Ascending aorta (tissue), 2 donors: Measurements from ENCODE around the gene BCAS1. TPM values are rescaled to one million over a fixed set of nuclear protein-coding genes. Genes with fewer than 3 reads are reported as not detected.

Experiments used
- DNase-seq, 2 donors: peaks; one replicate each; pipeline ENCODE4 v3.0.0-alpha.2; 2019; ENCODE audit warnings: low spot score in 2 of 2
- H3K27ac ChIP-seq, 2 donors: fragments of 200-600 bp; sonication (generic); one replicate each; pipeline ENCODE4 v1.5.1; 2016 to 2017; ENCODE audit warnings: mild to moderate bottlenecking in 1 of 2
- H3K27me3 ChIP-seq: fragments of 200-600 bp; sonication (generic); one replicate; pipeline ENCODE4 v1.5.1; 2017
- H3K36me3 ChIP-seq, 2 donors: fragments of 200-600 bp; sonication (generic); one replicate each; pipeline ENCODE4 v1.5.1; 2016
- H3K4me1 ChIP-seq, 2 donors: fragments of 200-600 bp; sonication (generic); one replicate each; pipeline ENCODE4 v1.5.1; 2016 to 2017; ENCODE audit warnings: mild to moderate bottlenecking in 1 of 2
- H3K4me3 ChIP-seq, 2 donors: fragments of 200-600 bp; sonication (generic); one replicate each; pipeline ENCODE4 v1.5.1; 2016 to 2017; ENCODE audit warnings: mild to moderate bottlenecking in 1 of 2
- H3K9me3 ChIP-seq, 2 donors: fragments of 200-600 bp; sonication (generic); one replicate each; pipeline ENCODE4 v1.5.1; 2016
- CTCF ChIP-seq, 3 experiments: fragments of 200-600 bp in 2 of 3; fragments of 450-650 bp in 1 of 3; sonication (generic) in 2 of 3; IDR thresholded peaks; one replicate each; pipeline ENCODE4 v1.5.1; 2016 to 2019; ENCODE audit warnings: antibody characterized with exemption in 3 of 3, mild to moderate bottlenecking in 1 of 3, moderate library complexity in 1 of 3
- intact Hi-C: fragments of 100-400 bp; cut with DNase I; formaldehyde crosslinking; loops from one replicate; pipeline ENCODE4 v1.15.1; 2023
- total RNA-seq: library from RNA; depleted of rRNA; stranded (reverse); fragments of >200 nt; gene quantifications from one replicate; pipeline ENCODE4 v1.1.0, GENCODE V29; 2016

BCAS1 gene
- total RNA-seq, 1 donor from 2014 or later: not detected

GRCh38 chr20:54075322-54075721, 4.9 kb upstream of the BCAS1 start:
- no peaks in the 10 kb centered on the region for H3K36me3 ChIP-seq
- H3K27ac ChIP-seq: no peak overlapping the region
- TF ChIP-seq CTCF (IDR thresholded peaks at IDR 0.05): no peak
- no peak overlapping the region for H3K4me3 ChIP-seq
- no peaks in the 10 kb centered on the region for H3K4me1 ChIP-seq
- intact Hi-C loops: no loop called here
- no peaks in the 10 kb centered on the region for H3K27me3 ChIP-seq
- H3K9me3 ChIP-seq: no peaks in the 10 kb centered on the region
- DNase-seq: no peak

GRCh38 chr20:54074511-54074910, 4.1 kb upstream of the BCAS1 start:
- Histone ChIP-seq H3K27me3 (no peaks in the 10 kb centered on the region), H3K4me3 (no peak overlapping the region), H3K27ac (no peak overlapping the region), H3K36me3 (no peaks in the 10 kb centered on the region), H3K4me1 (no peaks in the 10 kb centered on the region), H3K9me3 (no peaks in the 10 kb centered on the region)
- TF ChIP-seq CTCF (IDR thresholded peaks at IDR 0.05): no peak
- intact Hi-C loops: no loop called here
- no peak for DNase-seq

- H3K4me1 ChIP-seq: no peaks in the 10 kb centered on the region
- no peaks in the 10 kb centered on the region for H3K36me3 ChIP-seq
- TF ChIP-seq CTCF (IDR thresholded peaks at IDR 0.05): no peak
- no peak for DNase-seq
- H3K27ac ChIP-seq: no peak overlapping the region
- intact Hi-C loops: no loop called here
- no peak overlapping the region for H3K4me3 ChIP-seq
- H3K27me3 ChIP-seq: no peaks in the 10 kb centered on the region
- no peaks in the 10 kb centered on the region for H3K9me3 ChIP-seq
Observed at GRCh38 chr20:54073288-54073687, 2.9 kb upstream of the BCAS1 start.

GRCh38 chr20:54069501-54069971, 858 bp downstream of the BCAS1 start:
- Histone ChIP-seq H3K27me3 (no peaks in the 10 kb centered on the region), H3K4me1 (no peaks in the 10 kb centered on the region), H3K36me3 (no peaks in the 10 kb centered on the region), H3K27ac (no peak overlapping the region), H3K4me3 (no peak overlapping the region), H3K9me3 (no peaks in the 10 kb centered on the region)
- TF ChIP-seq CTCF (IDR thresholded peaks at IDR 0.05): no peak
- intact Hi-C loops: no loop called here
- no peak for DNase-seq

- intact Hi-C loops: no loop called here
- H3K9me3 ChIP-seq: no peaks in the 10 kb centered on the region
Observed at GRCh38 chr20:54068966-54069365, 1.4 kb downstream of the BCAS1 start.

More at GRCh38 chr20:54068966-54069365, 1.4 kb downstream of the BCAS1 start:
- no peak for DNase-seq
- Histone ChIP-seq H3K4me1 (no peaks in the 10 kb centered on the region), H3K36me3 (no peaks in the 10 kb centered on the region), H3K4me3 (no peak overlapping the region), H3K27me3 (no peaks in the 10 kb centered on the region), H3K27ac (no peak overlapping the region)
- no peak for TF ChIP-seq CTCF (IDR thresholded peaks at IDR 0.05)
